CD14-positive monocyte (primary cell): Measurements from ENCODE around the gene LDLRAP1. TPM values are rescaled to one million over a fixed set of nuclear protein-coding genes. Genes with fewer than 3 reads are reported as not detected.

Experiments
- DNase-seq, 3 donors: peaks; one replicate each; pipeline ENCODE4 v3.0.0-alpha.2; 2011 to 2022
- H2AFZ ChIP-seq: 2 replicates; pipeline ENCODE4 v1.6.0; 2012; ENCODE audit warnings: mild to moderate bottlenecking, low read depth, low read length, inconsistent platforms; ENCODE audit not compliant: insufficient read depth, poor library complexity, severe bottlenecking
- H3K27ac ChIP-seq, 2 donors: 1 replicate in 1 of 2; 2 replicates in 1 of 2; pipeline ENCODE4 v1.5.1; 2012 to 2013; ENCODE audit warnings: low read length in 2 of 2, control low read depth in 1 of 2, inconsistent platforms in 1 of 2, low read depth in 1 of 2, mild to moderate bottlenecking in 1 of 2
- H3K27me3 ChIP-seq, 2 donors: one replicate each; pipeline versions ENCODE4 v1.6.0 to v1.6.1; 2011 to 2013; ENCODE audit warnings: low read length in 2 of 2; ENCODE audit not compliant: control insufficient read depth in 2 of 2, insufficient read depth in 2 of 2
- H3K36me3 ChIP-seq, 2 donors: replicated peaks in 1 of 2; 1 replicate in 1 of 2; 2 replicates in 1 of 2; pipeline versions ENCODE4 v1.5.1 to v1.6.1; 2012 to 2013; ENCODE audit warnings: low read length in 2 of 2, control low read depth in 1 of 2, inconsistent platforms in 1 of 2, mild to moderate bottlenecking in 1 of 2; ENCODE audit not compliant: insufficient read depth in 2 of 2, control insufficient read depth in 1 of 2
- H3K4me1 ChIP-seq, 2 donors: 1 replicate in 1 of 2; 2 replicates in 1 of 2; pipeline versions ENCODE4 v1.5.1 to v1.6.1; 2012 to 2013; ENCODE audit warnings: low read length in 2 of 2, control low read depth in 1 of 2, inconsistent platforms in 1 of 2, mild to moderate bottlenecking in 1 of 2, moderate library complexity in 1 of 2; ENCODE audit not compliant: insufficient read depth in 2 of 2, control insufficient read depth in 1 of 2
- H3K4me2 ChIP-seq: replicated peaks from 2 replicates; pipeline ENCODE3; 2012; ENCODE audit warnings: low read length, moderate library complexity, mild to moderate bottlenecking; ENCODE audit not compliant: poor library complexity, severe bottlenecking; ENCODE audit errors: extremely low read depth
- H3K4me3 ChIP-seq, 3 experiments: fragments of 200-600 bp in 1 of 3; sonication (generic) in 1 of 3; replicated peaks in 1 of 3; 1 replicate in 2 of 3; 2 replicates in 1 of 3; pipeline ENCODE4 v1.5.1; 2011 to 2013; ENCODE audit warnings: low read length in 3 of 3, mild to moderate bottlenecking in 3 of 3, control low read depth in 2 of 3, low read depth in 2 of 3, inconsistent platforms in 1 of 3, moderate library complexity in 1 of 3
- H3K79me2 ChIP-seq: 2 replicates; pipeline ENCODE4 v1.6.0; 2012; ENCODE audit warnings: mild to moderate bottlenecking, control low read depth, inconsistent platforms, low read length, moderate library complexity; ENCODE audit not compliant: insufficient read depth
- H3K9ac ChIP-seq: 2 replicates; pipeline ENCODE4 v1.6.0; 2017; ENCODE audit warnings: low read length, mild to moderate bottlenecking; ENCODE audit not compliant: insufficient read depth, poor library complexity, severe bottlenecking
- H3K9me3 ChIP-seq, 2 donors: replicated peaks in 1 of 2; 1 replicate in 1 of 2; 2 replicates in 1 of 2; pipeline versions ENCODE4 v1.5.1 to v1.6.1; 2012 to 2013; ENCODE audit warnings: low read length in 2 of 2, control low read depth in 1 of 2; ENCODE audit not compliant: control insufficient read depth in 1 of 2, insufficient read depth in 1 of 2
- H4K20me1 ChIP-seq: 2 replicates; pipeline ENCODE4 v1.6.0; 2012; ENCODE audit warnings: mild to moderate bottlenecking, low read length, control low read depth, moderate library complexity; ENCODE audit not compliant: insufficient read depth
- H3K27ac Mint-ChIP-seq, 7 donors: one replicate each; pipeline ENCODE4 v1.8.0; 2020; ENCODE audit warnings: mild to moderate bottlenecking in 7 of 7, mixed read lengths in 7 of 7, moderate library complexity in 6 of 7, inconsistent platforms in 2 of 7
- H3K27me3 Mint-ChIP-seq, 3 donors: one replicate each; pipeline ENCODE4 v1.8.0; 2021 to 2022; ENCODE audit warnings: low read depth in 3 of 3, mild to moderate bottlenecking in 3 of 3, mixed read lengths in 3 of 3, moderate library complexity in 3 of 3, inconsistent platforms in 1 of 3
- H3K36me3 Mint-ChIP-seq, 2 donors: one replicate each; pipeline ENCODE4 v1.8.0; 2020; ENCODE audit warnings: mixed read lengths in 2 of 2, inconsistent platforms in 1 of 2, mild to moderate bottlenecking in 1 of 2
- H3K4me1 Mint-ChIP-seq: one replicate; pipeline ENCODE4 v1.8.0; 2020; ENCODE audit warnings: mild to moderate bottlenecking, mixed read lengths
- H3K4me3 Mint-ChIP-seq, 2 donors: one replicate each; pipeline ENCODE4 v1.8.0; 2020; ENCODE audit warnings: mild to moderate bottlenecking in 2 of 2, mixed read lengths in 2 of 2, moderate library complexity in 1 of 2
- H3K9me3 Mint-ChIP-seq, 7 donors: one replicate each; pipeline ENCODE4 v1.8.0; 2020 to 2022; ENCODE audit warnings: mixed read lengths in 7 of 7, mild to moderate bottlenecking in 6 of 7, moderate library complexity in 6 of 7, inconsistent platforms in 2 of 7
- WGBS: methylation state at CpG from one replicate; pipeline ENCODE4 v1.1.5; 2013; ENCODE audit warnings: missing lambda C conversion rate; ENCODE audit not compliant: insufficient coverage; 5-methylcytosine and 5-hydroxymethylcytosine counted together
- intact Hi-C, 2 donors: fragments of 100-400 bp; cut with micrococcal nuclease; formaldehyde crosslinking; loops; one replicate each; pipeline versions ENCODE4 v1.15.0 to v1.15.1; 2023
- polyA plus RNA-seq, 3 donors: library from polyadenylated mRNA; depleted of rRNA in 1 of 3; unstranded in 2 of 3; stranded (reverse) in 1 of 3; fragments of 300-500 nt in 2 of 3; fragments of >200 nt in 1 of 3; fragmentation: Illumina TruSeq in 2 of 3; gene quantifications; 1 replicate in 2 of 3; 2 replicates in 1 of 3; pipeline ENCODE4 v1.2.3, GENCODE V29; 2012 to 2021
- TF ChIP-seq, protein P1 (sequence below): fragments of 200-600 bp; IDR thresholded peaks from one replicate; pipeline ENCODE4 v1.8.0; 2022; ENCODE audit warnings: antibody characterized with exemption, mild to moderate bottlenecking

The LDLRAP1 gene
- polyA plus RNA-seq, 3 donors: 12.8 to 18.5 (median 14.6) TPM

DNA sequence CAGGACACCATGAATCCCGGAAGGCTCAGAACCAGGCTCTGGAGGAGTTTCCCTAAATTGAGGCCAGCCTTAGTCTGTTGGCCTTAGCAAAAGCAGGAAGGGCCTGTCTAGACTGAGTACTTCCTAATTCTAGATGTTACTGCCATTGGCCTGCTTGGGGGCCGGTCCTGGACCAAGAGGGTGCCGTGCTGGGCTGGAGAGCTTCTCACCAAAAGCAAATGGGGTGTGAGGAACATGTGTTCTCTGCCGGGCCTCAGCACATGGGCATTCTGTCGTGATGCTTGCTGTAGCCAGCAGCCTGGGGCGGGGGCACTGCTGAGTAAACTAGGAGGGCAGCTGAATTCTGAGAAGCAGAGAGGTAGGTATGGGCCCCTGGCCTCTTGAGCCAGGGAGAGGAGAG, 37.5 kb downstream of the LDLRAP1 start:
- H3K4me1 Mint-ChIP-seq: peaks cover 9% of the 10 kb centered on the region
- H2AFZ ChIP-seq: peak overlapping the region; percentile 25
- WGBS: 32% methylated on average over 6 of the region's 6 CpGs
- no peak overlapping the region for H3K9ac ChIP-seq
- H3K4me3 ChIP-seq: no peak overlapping the region
- no peaks in the 10 kb centered on the region for H3K36me3 ChIP-seq
- DNase-seq: peak; percentile 34 to 73 (median 45)
- peaks cover 2 to 8% (median 6%) of the 10 kb centered on the region in 3 donors for H3K27me3 Mint-ChIP-seq
- TF ChIP-seq, protein P1, sequence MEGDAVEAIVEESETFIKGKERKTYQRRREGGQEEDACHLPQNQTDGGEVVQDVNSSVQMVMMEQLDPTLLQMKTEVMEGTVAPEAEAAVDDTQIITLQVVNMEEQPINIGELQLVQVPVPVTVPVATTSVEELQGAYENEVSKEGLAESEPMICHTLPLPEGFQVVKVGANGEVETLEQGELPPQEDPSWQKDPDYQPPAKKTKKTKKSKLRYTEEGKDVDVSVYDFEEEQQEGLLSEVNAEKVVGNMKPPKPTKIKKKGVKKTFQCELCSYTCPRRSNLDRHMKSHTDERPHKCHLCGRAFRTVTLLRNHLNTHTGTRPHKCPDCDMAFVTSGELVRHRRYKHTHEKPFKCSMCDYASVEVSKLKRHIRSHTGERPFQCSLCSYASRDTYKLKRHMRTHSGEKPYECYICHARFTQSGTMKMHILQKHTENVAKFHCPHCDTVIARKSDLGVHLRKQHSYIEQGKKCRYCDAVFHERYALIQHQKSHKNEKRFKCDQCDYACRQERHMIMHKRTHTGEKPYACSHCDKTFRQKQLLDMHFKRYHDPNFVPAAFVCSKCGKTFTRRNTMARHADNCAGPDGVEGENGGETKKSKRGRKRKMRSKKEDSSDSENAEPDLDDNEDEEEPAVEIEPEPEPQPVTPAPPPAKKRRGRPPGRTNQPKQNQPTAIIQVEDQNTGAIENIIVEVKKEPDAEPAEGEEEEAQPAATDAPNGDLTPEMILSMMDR: no peak
- H3K4me2 ChIP-seq: no peak overlapping the region
- no peaks in the 10 kb centered on the region for H4K20me1 ChIP-seq
- H3K36me3 Mint-ChIP-seq: no peaks in the 10 kb centered on the region
- no peak overlapping the region for H3K27ac Mint-ChIP-seq
- peaks cover 5 to 7% of the 10 kb centered on the region in 2 donors for H3K4me1 ChIP-seq
- H3K27ac ChIP-seq: no peak overlapping the region
- intact Hi-C loops: no loop called here
- no peaks in the 10 kb centered on the region for H3K27me3 ChIP-seq
- no peaks in the 10 kb centered on the region for H3K79me2 ChIP-seq
- no peaks in the 10 kb centered on the region for H3K9me3 ChIP-seq
- H3K9me3 Mint-ChIP-seq: peaks cover 0 to 4% (median 0%) of the 10 kb centered on the region in 7 donors
- H3K4me3 Mint-ChIP-seq: no peak overlapping the region

DNA sequence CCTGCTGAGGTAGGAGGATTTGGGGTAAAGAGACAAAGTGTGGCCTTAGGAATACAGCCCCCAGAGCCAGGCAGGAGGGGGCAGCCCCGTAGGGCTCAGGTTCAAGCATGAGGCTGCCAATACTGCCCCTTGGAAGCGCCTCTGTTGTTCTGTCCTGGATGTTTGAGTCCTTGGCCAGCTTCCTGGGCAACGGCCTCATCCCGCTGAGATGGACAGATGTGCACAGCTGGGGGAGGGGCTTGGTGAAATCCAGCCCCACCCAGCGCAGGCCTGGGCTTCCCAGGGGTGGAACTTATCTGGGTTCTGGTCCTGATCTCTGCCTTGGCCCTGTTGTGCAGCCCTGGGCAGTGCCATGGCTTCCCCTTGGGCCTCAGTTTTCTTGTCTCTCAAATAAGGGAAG, 38.4 kb downstream of the LDLRAP1 start:
- Mint-ChIP-seq H3K36me3 (no peaks in the 10 kb centered on the region), H3K4me1 (peaks cover 9% of the 10 kb centered on the region), H3K27me3 (peaks cover 2 to 10% (median 6%) of the 10 kb centered on the region in 3 donors), H3K4me3 (no peak overlapping the region), H3K27ac (no peak overlapping the region), H3K9me3 (peaks cover 0 to 4% (median 0%) of the 10 kb centered on the region in 7 donors)
- no peak overlapping the region for H3K27ac ChIP-seq
- H3K9me3 ChIP-seq: no peaks in the 10 kb centered on the region
- no peaks in the 10 kb centered on the region for H4K20me1 ChIP-seq
- H2AFZ ChIP-seq: no peak overlapping the region
- no peaks in the 10 kb centered on the region for H3K79me2 ChIP-seq
- no peak overlapping the region for H3K9ac ChIP-seq
- H3K36me3 ChIP-seq: no peaks in the 10 kb centered on the region
- TF ChIP-seq, protein P1: no peak
- no peaks in the 10 kb centered on the region for H3K27me3 ChIP-seq
- WGBS: 100% methylated on average over 5 of the region's 5 CpGs
- H3K4me2 ChIP-seq: no peak overlapping the region
- no peak for DNase-seq
- H3K4me3 ChIP-seq: no peak overlapping the region
- intact Hi-C loops: no loop called here
- H3K4me1 ChIP-seq: peaks cover 5 to 7% of the 10 kb centered on the region in 2 donors
